GM15510 (cell line): ENCODE data around the gene STX3.

Experiments
- POLR2A ChIP-seq: IDR thresholded peaks from 3 replicates; pipeline ENCODE4 v1.6.1; 2011; ENCODE audit warnings: borderline replicate concordance; ENCODE audit not compliant: insufficient read length; ENCODE audit errors: extremely low read depth

Gene STX3

DNA sequence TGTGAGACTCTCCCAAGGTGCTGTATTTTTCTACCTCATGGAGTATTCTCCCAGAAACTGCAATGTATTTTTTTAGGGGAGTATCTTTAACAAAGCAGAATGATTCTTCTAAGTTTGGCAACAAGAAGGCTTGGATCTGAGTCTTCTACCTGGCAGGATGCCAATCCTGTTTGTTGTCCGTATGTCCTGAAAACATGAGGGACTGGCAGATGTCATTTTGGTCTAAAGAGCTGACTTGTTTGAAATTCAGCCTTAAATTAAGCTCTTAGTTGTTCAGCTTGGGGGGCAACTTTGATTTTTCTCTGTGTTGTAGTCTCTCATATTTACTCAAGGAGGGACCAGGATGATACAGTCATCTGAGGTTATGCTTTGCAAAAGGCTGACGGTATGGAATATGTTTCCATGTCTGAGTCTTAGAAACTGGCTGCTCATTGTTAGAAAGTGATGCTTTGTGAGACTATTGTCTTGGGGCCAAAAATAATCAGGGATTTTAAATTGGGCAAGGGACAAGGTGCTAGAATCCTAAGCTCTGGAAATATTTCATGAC is 46.1 kb downstream of the STX3 start:
- no peak for TF ChIP-seq POLR2A

DNA sequence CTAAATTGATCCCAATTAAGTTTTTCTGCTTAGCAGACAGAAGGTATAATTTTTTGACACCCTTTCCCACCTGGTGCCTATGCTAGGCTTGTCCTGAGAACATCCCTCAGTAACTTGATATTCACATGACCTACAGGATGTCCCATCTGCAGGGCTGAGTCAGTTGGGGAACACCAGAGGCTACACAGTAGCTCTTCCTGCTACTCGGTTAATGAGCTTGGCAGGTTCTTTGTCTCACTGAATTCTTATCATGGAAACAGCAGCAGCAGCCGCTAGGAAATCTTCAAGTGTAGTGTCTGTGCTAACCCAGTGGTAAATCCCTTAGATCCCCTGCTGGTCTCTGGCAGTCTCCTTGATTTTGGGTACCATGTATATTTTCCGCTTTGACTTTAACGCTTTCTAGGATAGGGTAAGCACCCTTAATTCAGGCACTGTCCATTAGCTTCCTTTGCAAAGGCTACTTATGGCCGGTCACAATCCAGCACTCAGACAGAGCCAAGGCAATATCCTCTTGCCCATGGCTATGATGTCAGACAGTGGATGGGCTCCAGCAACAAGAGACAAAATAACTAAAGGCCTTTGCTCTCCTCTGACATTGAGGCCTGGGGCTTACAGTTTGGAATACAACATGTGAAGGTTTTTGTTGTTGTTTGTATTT is 46.9 kb downstream of the STX3 start:
- TF ChIP-seq POLR2A: no peak

DNA sequence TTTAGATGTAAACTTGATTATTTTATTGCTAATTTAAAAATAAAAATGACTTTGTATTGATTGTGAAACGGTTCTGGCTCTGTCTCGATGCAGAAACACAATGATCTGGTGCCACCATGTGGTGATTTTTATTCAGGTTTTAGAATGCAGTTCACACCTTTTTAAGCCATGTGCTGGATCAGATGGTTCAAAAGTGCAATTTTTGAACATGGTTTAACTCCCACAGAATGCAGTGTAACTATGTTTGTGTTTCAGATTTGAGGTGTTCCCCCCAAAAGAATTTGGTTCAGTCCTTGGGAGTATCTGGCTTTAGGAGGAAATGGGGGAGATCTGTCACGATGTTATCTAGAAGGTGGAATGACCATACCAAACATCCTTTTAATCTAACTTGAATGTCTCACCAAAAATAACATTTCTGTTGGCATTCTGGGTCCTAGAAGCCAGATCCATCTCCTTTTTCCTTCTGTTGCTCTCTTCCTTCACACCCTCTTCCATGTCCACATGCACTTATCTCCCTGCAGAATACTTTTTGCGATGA is 47.5 kb downstream of the STX3 start:
- TF ChIP-seq POLR2A: no peak

DNA sequence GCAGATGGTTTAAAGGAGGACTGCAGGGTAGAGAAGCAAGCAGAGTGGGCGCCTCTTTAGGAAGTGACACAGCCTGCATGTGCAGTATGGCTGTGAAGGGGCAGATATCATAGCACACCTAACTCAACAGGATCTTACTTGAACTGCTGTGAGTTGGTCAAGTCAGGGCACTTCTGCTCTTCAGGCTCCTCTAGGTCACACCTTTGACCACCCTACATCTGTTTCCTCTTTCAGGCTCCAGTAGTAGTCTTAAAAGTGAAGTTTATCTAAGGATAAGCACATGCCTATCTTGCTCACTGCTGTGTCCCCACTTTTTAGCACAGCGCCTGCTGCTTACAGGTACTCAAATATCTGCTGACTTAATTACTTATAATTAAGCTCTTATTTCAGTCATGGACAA is 48.9 kb downstream of the STX3 start:
- no peak for TF ChIP-seq POLR2A

DNA sequence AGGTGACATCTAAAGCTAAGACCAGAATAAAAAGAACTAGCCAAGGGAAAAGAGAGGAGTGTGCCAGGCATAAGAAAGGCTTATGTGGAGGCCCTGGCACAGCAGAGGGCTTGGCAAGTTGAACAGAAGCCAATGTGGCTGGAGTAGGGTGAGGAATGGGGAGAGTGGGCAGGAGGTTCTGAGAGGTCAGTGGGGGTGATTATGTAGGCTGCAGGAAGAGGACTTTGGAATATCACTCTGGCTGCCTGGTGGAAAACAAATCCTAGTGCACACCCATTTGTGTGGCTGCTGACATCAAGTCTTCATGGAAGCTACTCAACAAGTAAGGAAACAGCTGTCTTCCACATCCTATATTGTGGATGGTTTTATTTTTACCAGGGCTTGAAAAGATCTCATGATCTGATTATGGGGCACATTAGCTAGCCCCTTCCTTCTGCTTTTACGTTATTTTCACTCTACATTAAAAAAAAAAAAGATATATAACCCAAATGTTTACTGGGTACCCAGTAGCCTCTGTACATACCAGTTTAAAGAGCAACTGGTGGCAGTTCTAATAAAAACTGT is 52.0 kb downstream of the STX3 start:
- no peak for TF ChIP-seq POLR2A

DNA sequence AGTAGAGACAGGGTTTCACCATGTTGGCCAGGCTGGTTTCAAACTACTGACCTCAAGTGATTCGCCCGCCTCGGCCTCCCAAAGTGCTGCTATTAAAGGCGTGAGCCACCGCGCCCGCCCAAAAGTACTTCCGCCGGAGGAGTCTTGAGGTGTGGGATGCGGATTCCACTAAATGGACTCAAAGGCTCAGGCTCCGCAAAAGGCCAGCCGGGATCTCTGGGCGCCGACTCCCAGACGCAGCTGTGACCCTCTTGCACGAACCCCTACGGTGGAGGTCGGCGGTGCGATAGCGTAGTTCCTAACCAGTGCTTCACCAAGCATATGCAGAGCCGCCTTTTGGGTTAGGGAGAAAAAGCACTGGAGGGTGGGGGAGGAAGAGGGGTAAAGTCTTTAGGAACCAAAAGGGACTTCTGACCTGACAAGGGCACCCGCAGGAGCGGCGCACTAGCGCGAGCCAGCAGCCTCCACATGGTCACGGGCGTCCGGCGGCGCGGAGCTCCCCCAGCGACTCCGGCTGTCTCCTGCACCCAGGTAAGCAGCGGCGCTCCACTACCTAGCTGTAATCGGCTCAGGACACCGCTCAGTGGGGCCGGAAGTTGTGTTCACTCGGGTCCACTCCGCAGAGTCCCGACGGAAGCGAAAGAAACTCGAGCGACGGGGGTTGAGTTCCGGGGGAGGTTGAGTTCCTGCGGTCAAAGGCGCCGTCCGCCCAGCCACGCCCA is 55.2 kb downstream of the STX3 start, which contains the start of gene MRPL16:
TSS of gene MRPL16 (minus strand) at position 590 of the 722 bp plus-strand sequence. CDS start at position 470, 120 bp downstream.
- peak; percentile 88 for TF ChIP-seq POLR2A

DNA sequence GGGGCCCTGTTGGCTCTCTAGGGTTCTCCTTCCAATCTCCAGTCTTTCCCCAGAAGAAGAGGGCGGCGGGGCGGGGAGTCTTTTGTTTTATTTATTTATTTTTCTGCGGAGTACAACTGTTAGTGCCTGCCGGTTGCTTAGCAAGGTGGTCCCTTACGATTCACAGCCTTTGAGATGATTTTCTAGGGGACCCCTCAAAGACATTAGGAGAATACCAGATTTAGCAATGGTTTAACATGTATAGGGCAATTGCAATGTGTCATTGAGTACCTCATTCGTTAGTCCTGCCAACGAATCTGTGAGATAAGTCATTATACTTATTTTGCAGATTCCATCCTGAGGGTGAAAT is 55.7 kb downstream of the STX3 start:
- no peak for TF ChIP-seq POLR2A

DNA sequence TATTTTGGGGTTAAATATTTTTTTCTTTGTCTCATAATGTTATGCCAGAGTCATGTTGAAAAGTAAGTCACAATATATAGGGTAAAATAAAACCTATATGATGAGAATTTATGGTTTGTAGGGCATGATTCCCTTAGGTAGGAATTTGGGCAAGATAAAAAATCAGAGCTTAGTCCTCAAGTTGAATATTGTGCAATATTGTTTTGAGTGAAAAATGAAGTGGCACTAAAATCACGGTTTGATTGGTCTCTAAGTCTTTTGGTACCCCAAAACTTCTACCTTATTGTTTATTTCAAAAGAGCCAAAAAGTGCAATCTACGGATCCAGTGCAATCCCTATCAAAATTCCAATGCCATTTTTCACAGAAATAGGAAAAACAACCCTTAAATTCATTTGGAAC is 57.0 kb downstream of the STX3 start:
- no peak for TF ChIP-seq POLR2A

DNA sequence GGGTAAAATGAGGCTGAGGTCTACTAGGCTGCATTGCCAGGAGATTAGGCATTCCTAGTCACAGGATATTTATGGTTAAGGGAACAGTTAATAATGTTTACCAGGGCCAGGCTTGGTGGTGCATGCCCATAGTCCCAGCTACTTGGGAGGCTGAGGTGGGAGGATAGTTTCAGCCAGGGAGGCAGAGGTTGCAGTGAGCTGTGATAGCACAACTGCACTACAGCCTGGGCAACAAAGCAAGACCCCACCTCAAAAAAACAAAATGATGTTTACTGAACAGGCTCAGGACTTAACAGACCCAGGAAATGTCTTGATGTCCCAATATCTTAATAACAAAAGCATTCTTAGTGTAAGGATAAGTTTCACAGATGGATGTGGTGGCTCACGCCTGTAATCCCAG is 58.2 kb downstream of the STX3 start:
- no peak for TF ChIP-seq POLR2A

DNA sequence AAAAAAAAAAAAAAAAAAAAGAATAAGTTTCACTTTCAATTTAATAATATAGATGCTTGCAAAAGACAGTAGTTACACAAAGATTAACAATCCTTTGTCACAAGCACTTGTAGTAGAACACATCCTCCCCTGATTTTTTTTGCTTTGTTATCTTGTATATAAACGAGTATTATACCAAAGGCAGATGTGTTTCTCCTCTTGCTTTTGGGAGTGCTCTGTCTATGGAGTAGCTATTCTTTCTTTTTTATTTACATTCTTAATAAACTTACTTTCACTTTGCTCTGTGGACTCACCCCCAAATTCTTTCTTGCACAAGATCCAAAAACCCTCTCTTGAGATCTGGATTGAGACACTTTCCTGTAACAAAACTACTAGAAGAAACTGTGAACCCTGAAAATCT is 58.8 kb downstream of the STX3 start:
- no peak for TF ChIP-seq POLR2A

DNA sequence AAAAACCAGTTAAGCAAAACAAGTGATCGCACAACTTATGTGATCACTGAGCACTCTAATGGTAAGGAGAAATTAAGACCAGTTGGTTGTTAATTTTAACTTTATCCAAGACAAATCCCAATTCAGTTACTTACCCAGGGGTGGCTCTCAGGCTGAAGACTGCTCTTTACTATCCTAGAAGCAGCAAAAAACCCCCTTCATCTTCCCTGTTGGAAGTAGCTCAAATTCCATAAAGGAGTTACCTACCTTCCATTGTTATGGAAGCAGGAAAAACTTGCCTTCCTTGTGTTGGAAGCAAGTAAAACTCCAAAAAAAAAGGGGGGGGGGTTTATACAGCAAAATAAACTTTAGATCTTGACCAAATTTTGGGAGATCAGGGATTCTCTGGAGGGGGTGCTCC is 60.6 kb downstream of the STX3 start:
- no peak for TF ChIP-seq POLR2A

DNA sequence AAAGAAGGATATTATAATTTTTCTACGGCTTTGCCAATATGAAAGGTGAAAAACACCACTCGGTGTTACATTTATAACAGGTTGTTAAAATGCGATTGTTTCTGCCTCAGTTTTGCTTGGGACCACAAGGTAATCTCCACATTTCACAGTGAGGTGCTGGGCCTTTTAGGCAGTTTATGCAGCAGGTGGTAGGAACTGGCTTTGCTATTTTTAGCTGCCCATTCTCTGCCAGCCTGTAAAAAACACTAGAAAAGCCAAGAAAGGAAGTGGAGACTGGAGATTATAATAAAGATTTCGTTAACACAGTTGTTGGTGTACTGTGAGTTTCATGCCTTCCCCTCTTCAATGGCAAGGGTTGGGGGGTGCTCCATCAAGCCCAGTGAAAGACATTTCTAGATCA is 63.4 kb downstream of the STX3 start:
- TF ChIP-seq POLR2A: no peak

DNA sequence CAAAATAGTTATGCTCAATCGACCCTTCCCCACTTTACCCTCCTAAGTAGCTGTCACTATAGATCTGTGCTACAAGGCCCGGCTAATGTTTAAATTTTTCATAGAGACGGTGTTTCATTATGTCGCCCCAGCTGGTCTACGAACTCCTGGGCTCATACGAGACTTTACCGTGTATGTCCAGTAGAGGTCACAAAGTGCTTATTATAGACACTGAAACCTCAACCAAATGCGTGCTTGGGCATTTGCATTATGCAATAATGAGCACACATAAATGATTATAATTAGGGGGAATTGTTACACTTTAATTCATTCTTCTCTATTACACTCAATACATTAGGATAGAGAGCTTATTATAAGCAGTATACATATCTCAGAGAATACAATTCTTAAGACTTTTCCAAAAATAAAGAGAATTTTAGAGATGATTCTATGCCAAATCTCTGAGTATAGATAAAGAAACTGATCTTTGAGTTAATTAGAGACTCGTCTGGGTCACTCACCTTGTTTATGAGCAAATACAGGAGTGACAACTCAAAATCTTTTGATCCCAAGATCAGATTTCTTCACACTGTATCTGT is 67.9 kb downstream of the STX3 start:
- no peak for TF ChIP-seq POLR2A

DNA sequence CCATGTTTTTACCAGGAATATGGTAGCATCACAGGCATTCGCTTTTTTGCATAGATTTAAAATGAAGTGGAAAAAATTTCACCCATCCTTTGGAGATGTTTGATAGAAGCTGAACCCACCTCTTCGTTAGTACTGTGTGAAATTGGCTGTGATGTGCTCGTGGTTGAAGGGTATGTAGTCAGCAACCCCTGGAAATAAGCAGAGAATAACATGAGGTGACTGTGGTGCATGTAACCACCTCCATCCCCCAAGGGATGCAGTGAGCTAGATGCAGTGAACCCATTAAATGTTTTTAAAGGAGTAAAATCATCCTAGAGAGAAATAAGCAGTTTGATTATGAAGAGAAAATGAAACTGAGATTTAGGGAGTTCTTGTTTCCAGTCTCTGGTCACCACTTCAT is 74.2 kb downstream of the STX3 start:
- no peak for TF ChIP-seq POLR2A

DNA sequence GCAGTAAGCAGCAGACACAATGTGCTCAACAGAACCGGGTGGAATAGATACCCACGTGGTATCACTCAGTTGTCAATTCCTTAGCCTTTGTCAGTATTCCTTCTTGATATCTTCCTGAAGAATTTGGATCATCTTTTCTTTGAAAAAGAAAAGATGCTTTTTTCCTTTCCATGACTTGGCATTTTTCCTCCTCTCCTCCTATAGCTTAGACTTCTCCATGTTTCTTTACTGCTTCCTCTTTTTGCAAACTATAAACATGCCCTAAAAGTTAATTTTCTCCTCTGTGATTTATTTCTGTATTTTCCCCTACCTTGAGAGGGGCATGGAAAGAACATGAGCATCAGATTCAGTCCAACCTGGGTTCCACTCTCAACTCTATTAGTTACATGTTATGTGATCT is 78.4 kb downstream of the STX3 start:
- TF ChIP-seq POLR2A: no peak
